Activated CD4-positive, alpha-beta T cell treated with anti-CD3 and anti-CD28 coated beads, Interleukin-2, amount 10 ng/mL, durations not matched to agents 24 days and 14 days (primary cell): Measurements from ENCODE around the gene MAP2K7. TPM values are rescaled to one million over a fixed set of nuclear protein-coding genes. Genes with fewer than 3 reads are reported as not detected.
A peak's percentile ranks its signal among the peaks of the same experiment; 100 is the strongest.

ENCODE experiments used
- DNase-seq: peaks from one replicate; pipeline ENCODE4 v3.0.0; 2022
- H3K27ac Mint-ChIP-seq: one replicate; pipeline ENCODE4 v1.8.0; 2022; ENCODE audit warnings: mild to moderate bottlenecking, mixed read lengths
- H3K27me3 Mint-ChIP-seq: one replicate; pipeline ENCODE4 v1.8.0; 2022; ENCODE audit warnings: mixed read lengths
- H3K36me3 Mint-ChIP-seq: one replicate; pipeline ENCODE4 v1.8.0; 2022; ENCODE audit warnings: low read depth, mild to moderate bottlenecking, mixed read lengths
- H3K4me1 Mint-ChIP-seq: one replicate; pipeline ENCODE4 v1.8.0; 2021; ENCODE audit warnings: mixed read lengths
- H3K4me3 Mint-ChIP-seq: one replicate; pipeline ENCODE4 v1.8.0; 2022; ENCODE audit warnings: mild to moderate bottlenecking, moderate library complexity, mixed read lengths
- H3K9me3 Mint-ChIP-seq: one replicate; pipeline ENCODE4 v1.8.0; 2021; ENCODE audit warnings: mixed read lengths
- intact Hi-C: fragments of 100-400 bp; cut with micrococcal nuclease; formaldehyde crosslinking; loops from one replicate; pipeline ENCODE4 v1.15.1; 2023
- total RNA-seq: library from RNA; stranded (reverse); gene quantifications from 2 replicates; pipeline ENCODE4 v1.2.3, GENCODE V29; 2022

MAP2K7 gene
- total RNA-seq, 1 donor from 2014 or later: 46.7 TPM

DNA sequence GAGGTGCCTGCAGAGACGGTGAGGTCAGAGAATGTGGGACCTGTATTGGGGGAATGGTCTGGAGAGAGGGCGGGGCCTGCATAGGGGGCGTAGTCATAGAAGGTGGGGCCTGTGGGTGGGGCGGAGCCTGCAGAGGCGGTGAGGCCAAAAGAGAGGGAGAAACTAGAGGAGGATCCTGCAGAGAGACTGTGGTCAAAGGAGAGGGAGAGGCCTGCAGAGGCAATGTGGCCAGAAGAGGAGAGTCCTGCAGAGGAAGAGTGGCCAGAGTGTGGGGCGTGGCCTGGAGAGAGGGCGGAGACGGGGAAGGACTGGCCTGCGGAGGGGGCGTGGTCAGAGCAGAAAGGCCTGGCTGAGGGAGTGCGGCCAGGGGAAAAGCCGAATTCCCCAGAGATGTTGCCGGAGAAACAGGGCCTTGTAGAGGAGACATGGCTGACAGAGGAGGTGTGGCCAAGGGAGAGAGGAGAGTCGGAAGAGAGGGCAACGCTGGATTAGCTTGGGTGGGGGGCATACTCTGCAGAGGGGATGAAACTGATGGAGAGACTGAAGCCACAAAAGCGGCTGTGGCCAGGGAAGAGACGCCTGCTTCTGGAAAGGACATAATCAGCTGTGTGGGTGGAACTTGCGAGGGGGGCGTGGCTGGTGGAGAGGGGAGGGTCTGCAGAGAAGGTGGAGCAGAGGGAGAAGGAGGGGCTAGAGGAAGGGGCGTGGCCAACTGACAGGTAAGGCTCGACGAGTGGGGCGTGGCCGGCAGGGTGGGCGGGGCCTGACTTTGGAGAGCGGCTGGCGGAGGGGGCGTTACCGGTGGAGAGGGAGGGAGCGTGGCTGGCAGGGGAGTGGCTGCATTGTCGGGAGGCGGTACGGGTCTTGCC, 32.0 kb upstream of the MAP2K7 start:
- H3K36me3 Mint-ChIP-seq: no peaks in the 10 kb centered on the region
- H3K27me3 Mint-ChIP-seq: peaks cover 49% of the 10 kb centered on the region
- intact Hi-C loops: no loop called here
- peaks cover 26% of the 10 kb centered on the region for H3K4me1 Mint-ChIP-seq
- peaks cover 9% of the 10 kb centered on the region for H3K9me3 Mint-ChIP-seq
- DNase-seq: peak; percentile 93
- H3K27ac Mint-ChIP-seq: no peak overlapping the region
- peak overlapping the region; percentile 53 for H3K4me3 Mint-ChIP-seq

DNA sequence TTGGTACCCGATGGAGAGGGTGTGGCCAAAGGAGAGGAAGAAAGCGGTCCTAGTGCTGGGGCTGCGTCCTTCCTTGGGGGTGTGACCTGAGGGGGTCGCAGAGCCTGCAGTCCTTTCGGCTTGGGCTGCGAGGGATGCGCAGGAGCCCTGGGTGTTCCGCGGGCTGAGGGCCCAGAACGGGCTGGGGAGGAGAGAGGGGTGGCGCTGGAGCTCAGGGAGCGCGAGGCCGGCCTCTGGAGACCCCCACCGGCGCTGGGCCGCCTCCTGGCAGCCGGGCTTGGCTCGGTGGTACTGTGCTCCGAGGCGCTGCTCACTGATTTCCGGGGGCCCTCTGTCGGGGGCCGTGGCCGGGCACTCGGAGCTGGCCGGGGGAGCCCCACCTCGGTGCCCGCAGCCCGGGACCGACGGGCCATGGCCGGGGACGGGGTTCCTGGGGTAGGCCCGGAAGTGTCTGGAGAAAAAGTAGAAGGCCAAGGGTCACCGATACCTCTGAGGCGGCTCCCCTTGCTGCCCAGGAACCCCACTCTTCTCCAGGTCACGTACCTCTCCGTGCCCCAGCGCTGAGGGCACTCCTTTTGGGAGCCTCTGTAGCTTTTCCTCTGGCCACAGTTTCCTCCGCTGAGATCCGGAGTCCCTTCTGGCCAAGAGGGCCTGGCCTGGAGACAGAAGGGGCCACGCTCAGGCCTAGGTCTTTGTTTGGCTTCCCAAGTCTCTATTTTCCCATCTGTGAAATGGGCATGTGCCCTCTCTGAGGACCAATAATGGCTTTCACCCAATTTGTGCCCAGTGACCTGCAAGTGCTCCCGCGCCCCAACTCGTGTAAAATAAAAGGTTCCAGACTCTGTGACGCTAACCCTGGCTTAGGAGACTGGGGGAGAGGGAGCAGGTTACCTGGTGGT, 31.1 kb upstream of the MAP2K7 start:
- H3K9me3 Mint-ChIP-seq: peaks cover 9% of the 10 kb centered on the region
- peaks cover 26% of the 10 kb centered on the region for H3K4me1 Mint-ChIP-seq
- intact Hi-C loops: no loop called here
- peaks cover 41% of the 10 kb centered on the region for H3K27me3 Mint-ChIP-seq
- H3K27ac Mint-ChIP-seq: no peak overlapping the region
- DNase-seq: no peak
- H3K36me3 Mint-ChIP-seq: no peaks in the 10 kb centered on the region
- H3K4me3 Mint-ChIP-seq: peak overlapping the region; percentile 53

GRCh38 chr19:7873304-7874075, 30.2 kb upstream of the MAP2K7 start:
- no peak for DNase-seq
- peaks cover 40% of the 10 kb centered on the region for H3K27me3 Mint-ChIP-seq
- intact Hi-C loops: no loop called here
- H3K9me3 Mint-ChIP-seq: peaks cover 9% of the 10 kb centered on the region
- peaks cover 23% of the 10 kb centered on the region for H3K4me1 Mint-ChIP-seq
- no peaks in the 10 kb centered on the region for H3K36me3 Mint-ChIP-seq
- no peak overlapping the region for H3K27ac Mint-ChIP-seq
- peak overlapping the region; percentile 66 for H3K4me3 Mint-ChIP-seq

GRCh38 chr19:7874076-7874896, 29.4 kb upstream of the MAP2K7 start, which contains the start of gene PRR36:
TSS of gene PRR36 (minus strand) at chr19:7874390. CDS start at chr19:7873689, 701 bp downstream.
- intact Hi-C loops: no loop called here
- no peaks in the 10 kb centered on the region for H3K36me3 Mint-ChIP-seq
- peak within 1 kb of the TSS; percentile 66 for H3K4me3 Mint-ChIP-seq
- DNase-seq: no peak
- no peak within 1 kb of the TSS for H3K27ac Mint-ChIP-seq
- H3K27me3 Mint-ChIP-seq: peaks cover 40% of the 10 kb centered on the region
- H3K4me1 Mint-ChIP-seq: peaks cover 19% of the 10 kb centered on the region
- H3K9me3 Mint-ChIP-seq: peaks cover 9% of the 10 kb centered on the region

DNA sequence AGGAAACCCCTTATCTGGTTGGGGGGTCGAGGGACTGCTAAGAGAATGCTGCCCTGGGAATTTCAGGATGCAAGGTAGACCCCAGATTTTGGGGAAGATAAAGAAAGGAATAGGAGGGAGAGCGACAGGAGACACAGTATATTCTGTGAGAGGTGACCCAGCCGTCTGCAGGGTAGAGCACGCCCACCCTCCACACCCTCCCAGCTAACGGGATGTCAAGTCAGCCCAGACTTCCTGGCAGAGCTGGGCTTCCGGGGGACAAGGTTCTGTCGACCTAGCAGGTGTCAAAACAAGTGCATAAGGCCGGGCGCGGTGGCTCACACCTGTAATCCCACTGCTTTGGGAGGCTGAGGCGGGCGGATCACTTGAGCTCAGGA, 28.8 kb upstream of the MAP2K7 start:
- Mint-ChIP-seq H3K27me3 (peaks cover 40% of the 10 kb centered on the region), H3K4me1 (peaks cover 19% of the 10 kb centered on the region), H3K27ac (no peak overlapping the region), H3K4me3 (no peak overlapping the region), H3K9me3 (peaks cover 9% of the 10 kb centered on the region), H3K36me3 (no peaks in the 10 kb centered on the region)
- no peak for DNase-seq
- intact Hi-C loops: no loop called here

DNA sequence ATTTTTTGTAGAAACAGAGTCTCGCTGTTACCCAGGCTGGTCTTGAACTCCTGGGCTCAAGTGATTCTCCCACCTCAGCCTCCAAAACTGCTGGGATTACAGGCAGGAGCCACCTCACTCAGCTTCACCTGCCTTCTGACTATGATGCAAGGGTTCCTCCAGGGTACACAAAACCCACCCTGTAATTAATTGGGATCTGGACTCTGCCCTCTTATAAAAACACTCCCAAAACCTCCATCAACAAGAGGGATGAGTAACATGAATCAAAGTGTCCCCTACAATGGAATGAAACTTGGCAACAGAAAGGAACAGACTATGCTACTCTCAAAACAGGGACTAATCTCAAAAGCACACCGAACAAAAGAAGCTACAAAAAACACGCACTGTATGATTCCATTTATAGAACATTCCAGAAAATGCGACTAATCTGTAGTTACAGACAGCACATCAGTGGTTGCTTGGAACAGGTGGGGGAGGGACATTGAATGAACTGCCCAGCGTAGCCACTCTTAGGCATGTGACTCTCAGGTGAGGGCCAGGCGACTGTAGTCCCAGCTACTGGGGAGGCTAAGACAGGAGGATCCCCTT, 26.3 kb upstream of the MAP2K7 start:
- intact Hi-C loops: no loop called here

GRCh38 chr19:7879111-7879807, 24.4 kb upstream of the MAP2K7 start:
- Mint-ChIP-seq H3K27me3 (peaks cover 20% of the 10 kb centered on the region), H3K36me3 (no peaks in the 10 kb centered on the region), H3K4me1 (peaks cover 6% of the 10 kb centered on the region), H3K27ac (no peak overlapping the region), H3K9me3 (no peaks in the 10 kb centered on the region), H3K4me3 (no peak overlapping the region)
- DNase-seq: peak; percentile 61
- intact Hi-C loops: no loop called here

More for the DNA sequence above, 26.3 kb upstream of the MAP2K7 start:
- Mint-ChIP-seq H3K4me1 (peaks cover 7% of the 10 kb centered on the region), H3K36me3 (no peaks in the 10 kb centered on the region), H3K27ac (no peak overlapping the region), H3K4me3 (no peak overlapping the region), H3K9me3 (no peaks in the 10 kb centered on the region), H3K27me3 (peaks cover 27% of the 10 kb centered on the region)
- no peak for DNase-seq

- H3K27me3 Mint-ChIP-seq: peaks cover 16% of the 10 kb centered on the region
- DNase-seq: peak; percentile 61
- intact Hi-C loops: no loop called here
- H3K4me1 Mint-ChIP-seq: peaks cover 3% of the 10 kb centered on the region
- H3K9me3 Mint-ChIP-seq: no peaks in the 10 kb centered on the region
- no peak overlapping the region for H3K27ac Mint-ChIP-seq
- no peak overlapping the region for H3K4me3 Mint-ChIP-seq
- H3K36me3 Mint-ChIP-seq: no peaks in the 10 kb centered on the region
These were observed 23.8 kb upstream of the MAP2K7 start for GRCh38 chr19:7879836-7880235.

GRCh38 chr19:7881910-7882309, 21.8 kb upstream of the MAP2K7 start:
- intact Hi-C loops: no loop called here

GRCh38 chr19:7883105-7883504, 20.6 kb upstream of the MAP2K7 start:
- peaks cover 2% of the 10 kb centered on the region for H3K27me3 Mint-ChIP-seq
- H3K36me3 Mint-ChIP-seq: no peaks in the 10 kb centered on the region
- DNase-seq: no peak
- H3K9me3 Mint-ChIP-seq: no peaks in the 10 kb centered on the region
- H3K4me1 Mint-ChIP-seq: peaks cover 3% of the 10 kb centered on the region
- intact Hi-C loops: no loop called here
- no peak overlapping the region for H3K4me3 Mint-ChIP-seq
- H3K27ac Mint-ChIP-seq: no peak overlapping the region

More at GRCh38 chr19:7881910-7882309, 21.8 kb upstream of the MAP2K7 start:
- DNase-seq: no peak
- Mint-ChIP-seq H3K27me3 (no peaks in the 10 kb centered on the region), H3K9me3 (no peaks in the 10 kb centered on the region), H3K36me3 (no peaks in the 10 kb centered on the region), H3K4me1 (peaks cover 3% of the 10 kb centered on the region), H3K4me3 (no peak overlapping the region), H3K27ac (no peak overlapping the region)

DNA sequence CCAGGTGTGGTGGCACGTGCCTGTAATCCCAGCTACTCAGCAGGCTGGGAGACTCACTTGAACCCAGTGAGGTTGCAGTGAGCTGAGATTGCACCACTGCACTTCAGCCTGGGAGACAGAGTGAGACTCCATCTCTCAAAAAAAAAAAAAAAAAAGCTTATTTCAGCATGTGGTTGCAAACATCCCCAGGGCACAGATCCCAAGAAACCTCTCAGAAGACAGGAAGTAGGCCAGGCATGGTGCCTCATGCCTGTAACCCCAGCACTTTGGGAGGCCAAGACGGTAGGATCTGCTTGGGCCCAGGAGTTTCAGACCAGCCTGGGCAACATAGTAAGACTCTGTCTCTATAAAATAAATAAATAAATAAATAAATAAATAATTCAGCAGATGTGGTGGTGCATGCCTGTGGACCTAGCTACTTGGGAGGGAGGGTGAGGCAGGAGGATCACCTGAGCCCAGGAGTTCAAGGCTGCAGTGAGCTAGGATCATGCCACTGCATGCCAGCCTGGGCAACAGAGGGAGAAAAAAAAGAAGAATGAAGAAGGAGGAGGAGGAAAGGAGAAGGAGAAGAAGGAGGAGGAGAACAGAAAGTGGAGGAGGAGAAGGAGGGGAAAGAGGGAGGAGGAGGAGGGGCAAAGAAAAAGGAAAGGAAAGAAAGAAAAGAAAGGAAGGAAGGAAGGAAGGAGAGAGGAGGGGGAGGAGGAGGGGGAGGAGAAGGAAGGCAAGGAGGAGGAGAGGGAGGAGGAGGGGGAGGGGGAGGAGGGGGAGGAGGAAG, 19.7 kb upstream of the MAP2K7 start:
- no peak overlapping the region for H3K4me3 Mint-ChIP-seq
- no peak overlapping the region for H3K27ac Mint-ChIP-seq
- peaks cover 3% of the 10 kb centered on the region for H3K4me1 Mint-ChIP-seq
- no peak for DNase-seq
- no peaks in the 10 kb centered on the region for H3K36me3 Mint-ChIP-seq
- intact Hi-C loops: no loop called here
- H3K9me3 Mint-ChIP-seq: no peaks in the 10 kb centered on the region
- peaks cover 5% of the 10 kb centered on the region for H3K27me3 Mint-ChIP-seq

GRCh38 chr19:7885818-7886217, 17.9 kb upstream of the MAP2K7 start:
- no peak for DNase-seq
- no peak overlapping the region for H3K27ac Mint-ChIP-seq
- H3K9me3 Mint-ChIP-seq: no peaks in the 10 kb centered on the region
- peaks cover 3% of the 10 kb centered on the region for H3K4me1 Mint-ChIP-seq
- H3K27me3 Mint-ChIP-seq: peaks cover 8% of the 10 kb centered on the region
- H3K4me3 Mint-ChIP-seq: no peak overlapping the region
- H3K36me3 Mint-ChIP-seq: no peaks in the 10 kb centered on the region
- intact Hi-C loops: no loop called here
